ENCODE measurements around the gene KLHDC7B.

Gene KLHDC7B

DNA sequence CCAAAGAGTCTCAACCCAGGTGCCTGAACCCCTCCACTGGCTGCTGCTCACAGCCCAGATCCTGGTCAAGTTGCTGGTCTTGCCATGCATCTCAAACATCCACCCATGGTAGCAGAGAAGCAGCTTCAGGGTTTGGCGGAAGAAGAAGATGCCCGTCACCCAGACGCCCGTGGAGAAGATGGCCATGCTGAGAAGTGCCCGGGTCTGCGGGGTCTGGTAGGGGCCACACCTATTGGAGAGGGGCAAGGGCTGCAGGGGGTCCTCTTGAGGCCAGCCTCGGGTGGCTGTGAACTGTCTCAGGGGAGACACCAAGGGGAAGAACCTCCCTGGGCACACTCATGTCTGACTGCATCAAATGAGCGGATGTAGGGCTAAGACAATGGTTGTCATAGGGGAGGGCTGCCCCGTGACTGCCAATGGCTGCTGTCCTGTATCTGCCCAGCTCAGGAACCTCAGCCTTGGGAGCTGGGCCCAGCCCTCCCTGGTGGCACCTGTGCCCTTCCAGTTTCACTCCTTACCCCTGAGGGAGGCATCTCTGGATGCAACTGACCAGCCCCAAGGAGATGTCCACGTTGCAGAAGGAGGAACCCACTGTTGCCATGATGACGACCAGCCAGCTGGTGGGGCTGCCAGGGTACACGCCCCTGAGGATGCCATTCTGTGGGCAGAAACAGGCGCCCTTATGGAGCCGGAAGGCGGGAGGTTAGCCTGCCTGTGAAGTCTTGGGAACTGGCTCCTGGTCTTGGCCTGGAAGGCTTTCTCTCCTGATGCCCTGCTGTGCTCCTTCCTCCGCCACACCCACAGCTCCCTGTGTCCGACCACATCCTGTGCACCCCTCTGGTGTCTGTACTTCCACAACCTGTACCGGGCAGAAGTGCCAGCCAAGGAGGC, 31.4 kb downstream of the KLHDC7B start:
- Histone ChIP-seq H3K4me3 (no peak overlapping the region), H3K27ac (no peak overlapping the region)
- DNase-seq (ENCODE audit: low spot score), result no peak
- TF ChIP-seq, protein P1, sequence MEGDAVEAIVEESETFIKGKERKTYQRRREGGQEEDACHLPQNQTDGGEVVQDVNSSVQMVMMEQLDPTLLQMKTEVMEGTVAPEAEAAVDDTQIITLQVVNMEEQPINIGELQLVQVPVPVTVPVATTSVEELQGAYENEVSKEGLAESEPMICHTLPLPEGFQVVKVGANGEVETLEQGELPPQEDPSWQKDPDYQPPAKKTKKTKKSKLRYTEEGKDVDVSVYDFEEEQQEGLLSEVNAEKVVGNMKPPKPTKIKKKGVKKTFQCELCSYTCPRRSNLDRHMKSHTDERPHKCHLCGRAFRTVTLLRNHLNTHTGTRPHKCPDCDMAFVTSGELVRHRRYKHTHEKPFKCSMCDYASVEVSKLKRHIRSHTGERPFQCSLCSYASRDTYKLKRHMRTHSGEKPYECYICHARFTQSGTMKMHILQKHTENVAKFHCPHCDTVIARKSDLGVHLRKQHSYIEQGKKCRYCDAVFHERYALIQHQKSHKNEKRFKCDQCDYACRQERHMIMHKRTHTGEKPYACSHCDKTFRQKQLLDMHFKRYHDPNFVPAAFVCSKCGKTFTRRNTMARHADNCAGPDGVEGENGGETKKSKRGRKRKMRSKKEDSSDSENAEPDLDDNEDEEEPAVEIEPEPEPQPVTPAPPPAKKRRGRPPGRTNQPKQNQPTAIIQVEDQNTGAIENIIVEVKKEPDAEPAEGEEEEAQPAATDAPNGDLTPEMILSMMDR (IDR thresholded peaks at IDR 0.05), result no peak

- no peak overlapping the region for H3K4me3 ChIP-seq
- TF ChIP-seq, protein P1 (IDR thresholded peaks at IDR 0.05), result no peak
- no peak overlapping the region for H3K27ac ChIP-seq
- no peak for DNase-seq (ENCODE audit: low spot score)
Measured at GRCh38 chr22:50577697-50577986, 31.9 kb downstream of the KLHDC7B start.

DNA sequence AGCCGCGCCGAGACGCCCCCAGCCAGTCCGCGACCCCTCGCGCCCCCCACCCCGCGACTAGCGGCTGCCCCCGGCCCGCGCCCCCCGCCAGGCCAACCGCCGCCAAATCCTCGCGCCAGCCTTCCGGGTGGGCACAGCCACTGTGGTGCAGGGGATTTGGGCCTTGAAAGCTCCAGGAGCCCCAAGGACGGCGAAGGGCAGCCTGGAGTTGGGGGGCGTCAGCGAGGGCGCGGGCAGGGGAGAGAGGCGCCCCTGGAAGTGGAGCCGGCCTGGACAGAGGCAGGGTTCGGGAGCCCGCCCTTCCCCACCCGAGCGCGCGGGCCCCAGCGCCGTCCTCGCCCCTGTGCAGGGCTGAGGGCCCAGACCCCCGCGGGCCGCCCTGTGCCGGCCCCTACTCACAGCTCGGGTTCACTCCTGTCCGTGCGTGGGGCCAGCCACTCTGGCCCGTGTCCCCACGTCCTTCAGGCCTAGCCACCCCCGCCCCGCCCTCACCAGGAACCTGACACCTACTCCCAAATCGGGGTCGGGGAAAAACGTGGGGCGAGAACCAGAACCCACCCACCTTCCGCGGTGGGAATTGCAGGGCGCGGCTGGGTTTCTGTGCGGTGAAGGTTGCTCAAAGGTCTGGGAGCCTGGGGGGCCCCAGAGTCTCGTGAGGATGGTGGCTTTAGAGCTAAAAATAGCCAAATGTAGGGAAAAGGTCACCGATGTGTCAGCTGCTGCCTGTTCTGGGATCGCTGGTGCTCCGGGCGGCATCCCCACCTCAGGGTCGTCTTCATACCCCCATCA, 32.5 kb downstream of the KLHDC7B start, which contains the start of gene CPT1B:
CPT1B (minus strand) TSS at position 441 of the 789 bp plus-strand sequence. CDS start 512 bp downstream, outside the sequence.
- no peak for DNase-seq (ENCODE audit: low spot score)
- H3K27ac ChIP-seq, result no peak within 1 kb of the TSS
- TF ChIP-seq, protein P1 (IDR thresholded peaks at IDR 0.05), result no peak
- peak within 1 kb of the TSS; percentile 46 for H3K4me3 ChIP-seq

DNA sequence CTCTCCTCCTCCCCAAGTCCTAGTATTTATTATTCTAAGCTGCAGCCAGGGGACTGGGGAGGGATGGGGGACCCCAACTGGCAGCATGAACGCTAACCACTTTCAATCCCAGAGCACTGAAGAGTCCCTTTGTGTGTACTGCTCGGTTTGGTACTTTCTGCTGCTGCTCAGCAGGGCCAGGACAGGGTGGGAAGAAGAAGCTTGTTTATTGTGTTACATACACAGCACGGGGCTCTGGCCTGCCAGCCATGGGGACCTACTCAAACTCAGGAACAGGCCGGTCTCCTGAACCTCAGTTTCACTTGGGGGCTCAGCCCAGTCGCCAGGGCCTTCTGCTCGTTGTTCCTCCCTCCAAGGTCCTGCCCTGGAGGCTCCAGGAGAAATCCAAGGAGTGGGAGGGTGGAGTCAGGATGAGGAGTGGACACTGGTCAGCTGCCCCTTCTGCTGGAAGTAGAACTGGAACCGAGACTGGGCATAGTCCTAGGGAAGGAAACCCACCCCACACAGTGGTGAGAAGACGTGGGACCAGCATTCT, 33.1 kb downstream of the KLHDC7B start:
- Histone ChIP-seq H3K27ac (no peak overlapping the region), H3K4me3 (peak overlapping the region; percentile 46)
- DNase-seq (ENCODE audit: low spot score), result no peak
- TF ChIP-seq, protein P1 (IDR thresholded peaks at IDR 0.05), result no peak

DNA sequence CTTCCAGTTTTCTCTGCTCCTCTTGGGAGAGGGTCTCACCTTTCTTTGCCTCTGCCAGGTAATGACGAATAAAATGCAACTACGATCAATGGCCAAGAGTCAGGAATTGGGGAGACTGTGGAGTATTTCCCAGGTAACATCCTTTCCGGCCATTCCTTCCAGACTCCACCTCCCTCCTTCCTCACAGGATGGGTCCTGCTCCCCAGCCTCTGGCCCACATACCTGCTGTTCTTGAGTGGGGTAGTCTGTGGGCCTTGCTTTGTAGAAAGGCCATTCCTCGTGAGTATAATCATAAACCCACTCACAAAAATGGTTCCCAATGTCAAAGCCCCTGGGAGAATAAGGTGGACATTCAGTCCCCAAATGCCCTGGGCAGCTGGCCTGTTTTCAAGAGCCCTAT, 34.1 kb downstream of the KLHDC7B start:
- DNase-seq (ENCODE audit: low spot score), result no peak
- H3K4me3 ChIP-seq, result no peak overlapping the region
- H3K27ac ChIP-seq, result no peak overlapping the region
- TF ChIP-seq, protein P1 (IDR thresholded peaks at IDR 0.05), result no peak

- DNase-seq (ENCODE audit: low spot score), result no peak
- Histone ChIP-seq H3K4me3 (peak overlapping the region; percentile 91), H3K27ac (peak overlapping the region in 1 of 2 donors; percentile 97)
- TF ChIP-seq, protein P1 (IDR thresholded peaks at IDR 0.05), result no peak
Measured at GRCh38 chr22:50581031-50581949, 35.6 kb downstream of the KLHDC7B start.

Data from coronary artery (tissue), 2 donors.